ENCODE measurements around the gene HSPB9. TPM values are rescaled to one million over a fixed set of nuclear protein-coding genes. Genes with fewer than 3 reads are reported as not detected.

The HSPB9 gene
- polyA plus RNA-seq, 4 donors: 0.04 to 0.37 TPM; not detected in 2

GRCh38 chr17:42087042-42087701, 35.4 kb upstream of the HSPB9 start:
- Histone ChIP-seq H3K4me1 (ENCODE audit: control insufficient read depth in 3 of 3, insufficient read depth in 2 of 3, low read depth in 1 of 3, low read length in 2 of 3) (no peaks in the 10 kb centered on the region), H3K9me3 (ENCODE audit: control insufficient read depth in 2 of 2, insufficient read depth in 1 of 2, low read depth in 1 of 2, low read length in 1 of 2) (no peaks in the 10 kb centered on the region), H3K27ac (ENCODE audit: low read depth in 1 of 3, low read length in 2 of 3) (no peak overlapping the region), H3K4me3 (ENCODE audit: low read depth in 1 of 3, low read length in 3 of 3) (no peak overlapping the region), H3K27me3 (ENCODE audit: control insufficient read depth in 3 of 3, insufficient read depth in 3 of 3, low read length in 3 of 3) (peaks cover 0 to 8% (median 6%) of the 10 kb centered on the region in 3 donors), H3K36me3 (ENCODE audit: control insufficient read depth in 3 of 3, insufficient read depth in 2 of 3, low read depth in 1 of 3, low read length in 3 of 3) (no peaks in the 10 kb centered on the region)
- FAIRE-seq (no peak), DNase-seq (no peak)
- 70 to 74% (median 74%) methylated on average over 7 of the region's 7 CpGs for WGBS, 3 donors

GRCh38 chr17:42087736-42088705, 34.6 kb upstream of the HSPB9 start:
- Histone ChIP-seq H3K27ac (ENCODE audit: low read depth in 1 of 3, low read length in 2 of 3) (no peak overlapping the region), H3K27me3 (ENCODE audit: control insufficient read depth in 3 of 3, insufficient read depth in 3 of 3, low read length in 3 of 3) (peaks cover 0 to 8% (median 6%) of the 10 kb centered on the region in 3 donors), H3K36me3 (ENCODE audit: control insufficient read depth in 3 of 3, insufficient read depth in 2 of 3, low read depth in 1 of 3, low read length in 3 of 3) (no peaks in the 10 kb centered on the region), H3K4me1 (ENCODE audit: control insufficient read depth in 3 of 3, insufficient read depth in 2 of 3, low read depth in 1 of 3, low read length in 2 of 3) (no peaks in the 10 kb centered on the region), H3K9me3 (ENCODE audit: control insufficient read depth in 2 of 2, insufficient read depth in 1 of 2, low read depth in 1 of 2, low read length in 1 of 2) (no peaks in the 10 kb centered on the region), H3K4me3 (ENCODE audit: low read depth in 1 of 3, low read length in 3 of 3) (no peak overlapping the region)
- WGBS, 3 donors: 23 to 57% (median 36%) methylated on average over 18 to 20 of the region's 20 CpGs
- FAIRE-seq: no peak
- DNase-seq: no peak

GRCh38 chr17:42088736-42089135, 33.9 kb upstream of the HSPB9 start:
- Histone ChIP-seq H3K27ac (ENCODE audit: low read depth in 1 of 3, low read length in 2 of 3) (no peak overlapping the region), H3K4me3 (ENCODE audit: low read depth in 1 of 3, low read length in 3 of 3) (no peak overlapping the region), H3K36me3 (ENCODE audit: control insufficient read depth in 3 of 3, insufficient read depth in 2 of 3, low read depth in 1 of 3, low read length in 3 of 3) (no peaks in the 10 kb centered on the region), H3K27me3 (ENCODE audit: control insufficient read depth in 3 of 3, insufficient read depth in 3 of 3, low read length in 3 of 3) (peaks cover 0 to 8% (median 6%) of the 10 kb centered on the region in 3 donors), H3K4me1 (ENCODE audit: control insufficient read depth in 3 of 3, insufficient read depth in 2 of 3, low read depth in 1 of 3, low read length in 2 of 3) (no peaks in the 10 kb centered on the region), H3K9me3 (ENCODE audit: control insufficient read depth in 2 of 2, insufficient read depth in 1 of 2, low read depth in 1 of 2, low read length in 1 of 2) (no peaks in the 10 kb centered on the region)
- 71 to 85% (median 85%) methylated on average over 8 of the region's 8 CpGs for WGBS, 3 donors
- FAIRE-seq (no peak), DNase-seq (no peak)

- Histone ChIP-seq H3K27ac (ENCODE audit: low read depth in 1 of 3, low read length in 2 of 3) (no peak overlapping the region), H3K9me3 (ENCODE audit: control insufficient read depth in 2 of 2, insufficient read depth in 1 of 2, low read depth in 1 of 2, low read length in 1 of 2) (no peaks in the 10 kb centered on the region), H3K36me3 (ENCODE audit: control insufficient read depth in 3 of 3, insufficient read depth in 2 of 3, low read depth in 1 of 3, low read length in 3 of 3) (no peaks in the 10 kb centered on the region), H3K4me3 (ENCODE audit: low read depth in 1 of 3, low read length in 3 of 3) (no peak overlapping the region), H3K4me1 (ENCODE audit: control insufficient read depth in 3 of 3, insufficient read depth in 2 of 3, low read depth in 1 of 3, low read length in 2 of 3) (no peaks in the 10 kb centered on the region), H3K27me3 (ENCODE audit: control insufficient read depth in 3 of 3, insufficient read depth in 3 of 3, low read length in 3 of 3) (peaks cover 0 to 15% (median 6%) of the 10 kb centered on the region in 3 donors)
- no peak for DNase-seq
- 87 to 89% (median 88%) methylated on average over 8 of the region's 8 CpGs for WGBS, 3 donors
- FAIRE-seq: no peak
Observed at GRCh38 chr17:42090964-42091790, 31.4 kb upstream of the HSPB9 start.

- Histone ChIP-seq H3K4me1 (ENCODE audit: control insufficient read depth in 3 of 3, insufficient read depth in 2 of 3, low read depth in 1 of 3, low read length in 2 of 3) (peaks cover 0 to 2% (median 0%) of the 10 kb centered on the region in 3 donors), H3K27ac (ENCODE audit: low read depth in 1 of 3, low read length in 2 of 3) (no peak overlapping the region), H3K27me3 (ENCODE audit: control insufficient read depth in 3 of 3, insufficient read depth in 3 of 3, low read length in 3 of 3) (peaks cover 0 to 32% (median 12%) of the 10 kb centered on the region in 3 donors), H3K4me3 (ENCODE audit: low read depth in 1 of 3, low read length in 3 of 3) (no peak overlapping the region), H3K36me3 (ENCODE audit: control insufficient read depth in 3 of 3, insufficient read depth in 2 of 3, low read depth in 1 of 3, low read length in 3 of 3) (no peaks in the 10 kb centered on the region), H3K9me3 (ENCODE audit: control insufficient read depth in 2 of 2, insufficient read depth in 1 of 2, low read depth in 1 of 2, low read length in 1 of 2) (no peaks in the 10 kb centered on the region)
- DNase-seq (no peak), FAIRE-seq (no peak)
- 54 to 63% (median 56%) methylated on average over 6 of the region's 6 CpGs for WGBS, 3 donors
Observed at GRCh38 chr17:42092939-42093338, 29.7 kb upstream of the HSPB9 start.

- DNase-seq: no peak
- no peaks in the 10 kb centered on the region for H3K9me3 ChIP-seq (ENCODE audit: control insufficient read depth in 2 of 2, insufficient read depth in 1 of 2, low read depth in 1 of 2, low read length in 1 of 2)
- WGBS, 3 donors: 89 to 91% (median 89%) methylated on average over 12 of the region's 12 CpGs
- FAIRE-seq: no peak
- peaks cover 0 to 5% (median 0%) of the 10 kb centered on the region in 3 donors for H3K4me1 ChIP-seq (ENCODE audit: control insufficient read depth in 3 of 3, insufficient read depth in 2 of 3, low read depth in 1 of 3, low read length in 2 of 3)
- no peak overlapping the region for H3K4me3 ChIP-seq (ENCODE audit: low read depth in 1 of 3, low read length in 3 of 3)
- H3K27me3 ChIP-seq (ENCODE audit: control insufficient read depth in 3 of 3, insufficient read depth in 3 of 3, low read length in 3 of 3): peaks cover 0 to 33% (median 10%) of the 10 kb centered on the region in 3 donors
- H3K36me3 ChIP-seq (ENCODE audit: control insufficient read depth in 3 of 3, insufficient read depth in 2 of 3, low read depth in 1 of 3, low read length in 3 of 3): no peaks in the 10 kb centered on the region
- H3K27ac ChIP-seq (ENCODE audit: low read depth in 1 of 3, low read length in 2 of 3): no peak overlapping the region
Observed at GRCh38 chr17:42094375-42095069, 28.1 kb upstream of the HSPB9 start.

- FAIRE-seq: no peak
- no peak overlapping the region for H3K4me3 ChIP-seq (ENCODE audit: low read depth in 1 of 3, low read length in 3 of 3)
- WGBS, 3 donors: 62 to 70% (median 69%) methylated on average over 8 of the region's 8 CpGs
- no peak overlapping the region for H3K27ac ChIP-seq (ENCODE audit: low read depth in 1 of 3, low read length in 2 of 3)
- H3K27me3 ChIP-seq (ENCODE audit: control insufficient read depth in 3 of 3, insufficient read depth in 3 of 3, low read length in 3 of 3): peaks cover 0 to 33% (median 10%) of the 10 kb centered on the region in 3 donors
- H3K4me1 ChIP-seq (ENCODE audit: control insufficient read depth in 3 of 3, insufficient read depth in 2 of 3, low read depth in 1 of 3, low read length in 2 of 3): peaks cover 0 to 5% (median 0%) of the 10 kb centered on the region in 3 donors
- no peaks in the 10 kb centered on the region for H3K36me3 ChIP-seq (ENCODE audit: control insufficient read depth in 3 of 3, insufficient read depth in 2 of 3, low read depth in 1 of 3, low read length in 3 of 3)
- H3K9me3 ChIP-seq (ENCODE audit: control insufficient read depth in 2 of 2, insufficient read depth in 1 of 2, low read depth in 1 of 2, low read length in 1 of 2): no peaks in the 10 kb centered on the region
- DNase-seq: no peak
Observed at GRCh38 chr17:42096360-42097111, 26.1 kb upstream of the HSPB9 start.
